Transverse colon (tissue), 4 donors: ENCODE results near the gene GPR17. TPM values are rescaled to one million over a fixed set of nuclear protein-coding genes. Genes with fewer than 3 reads are reported as not detected.
A peak's percentile ranks its signal among the peaks of the same experiment; 100 is the strongest.

ENCODE experiments used
- DNase-seq: peaks from one replicate; pipeline ENCODE4 v3.0.0-alpha.2; 2019
- H3K27ac ChIP-seq, 4 donors: fragments of 200-600 bp; sonication (generic); 2 replicates each; pipeline ENCODE4 v1.5.1; 2016 to 2018; ENCODE audit warnings: inconsistent platforms in 4 of 4
- H3K27me3 ChIP-seq: fragments of 200-600 bp; sonication (generic); 2 replicates; pipeline ENCODE4 v1.5.1; 2017; ENCODE audit warnings: inconsistent platforms
- H3K36me3 ChIP-seq, 4 donors: fragments of 200-600 bp; sonication (generic); 2 replicates each; pipeline ENCODE4 v1.5.1; 2017 to 2019; ENCODE audit warnings: inconsistent platforms in 4 of 4
- H3K4me1 ChIP-seq, 4 donors: fragments of 200-600 bp; sonication (generic); 2 replicates each; pipeline ENCODE4 v1.5.1; 2017 to 2020; ENCODE audit warnings: inconsistent platforms in 4 of 4
- H3K4me3 ChIP-seq, 4 donors: fragments of 200-600 bp; sonication (generic); 1 replicate in 1 of 4; 2 replicates in 3 of 4; pipeline versions ENCODE4 v1.5.1 to v1.6.1; 2017 to 2019; ENCODE audit warnings: inconsistent platforms in 4 of 4
- H3K9me3 ChIP-seq, 2 donors: fragments of 200-600 bp; sonication (generic); 2 replicates each; pipeline ENCODE4 v1.5.1; 2017 to 2019; ENCODE audit warnings: inconsistent platforms in 2 of 2
- CTCF ChIP-seq, 5 experiments: fragments of 200-600 bp in 3 of 5; fragments of 450-650 bp in 2 of 5; sonication (generic) in 3 of 5; IDR thresholded peaks; 1 replicate in 2 of 5; 2 replicates in 3 of 5; pipeline ENCODE4 v1.5.1; 2016 to 2017; ENCODE audit warnings: antibody characterized with exemption in 5 of 5, inconsistent platforms in 3 of 5, mild to moderate bottlenecking in 2 of 5, moderate library complexity in 1 of 5
- EP300 ChIP-seq: sonication (generic); formaldehyde crosslinking; IDR thresholded peaks from one replicate; pipeline ENCODE4 v1.6.1; 2017; ENCODE audit warnings: antibody characterized with exemption, low read depth
- POLR2A ChIP-seq: fragments of 450-650 bp; IDR thresholded peaks from one replicate; pipeline ENCODE4 v1.6.1; 2016; ENCODE audit warnings: antibody characterized with exemption, mild to moderate bottlenecking, moderate library complexity
- POLR2AphosphoS5 ChIP-seq, 3 donors: sonication (generic); formaldehyde crosslinking; IDR thresholded peaks; one replicate each; pipeline ENCODE4 v1.6.1; 2016; ENCODE audit warnings: antibody characterized with exemption in 3 of 3
- WGBS, 2 donors: methylation state at CpG; one replicate each; pipeline ENCODE4 v1.1.5; 2018; ENCODE audit warnings: low coverage in 1 of 2; 5-methylcytosine and 5-hydroxymethylcytosine counted together
- in situ Hi-C, 4 donors: fragments of 200-750 bp; cut with MboI; loops; one replicate each; pipeline versions ENCODE4 v1.15.0 to v1.15.1; 2017; ENCODE audit warnings: low sequenced_read_pairs in 3 of 4, low pct_ligation_motif_present in 1 of 4, low pct_unique_long_range_greater_than_20kb in 1 of 4
- intact Hi-C: fragments of 100-400 bp; cut with DNase I; formaldehyde crosslinking; loops from one replicate; pipeline ENCODE4 v1.15.1; 2023; ENCODE audit warnings: low total_unique reads
- total RNA-seq, 4 donors: library from RNA; depleted of rRNA; stranded (reverse); fragments of >200 nt; gene quantifications; one replicate each; pipeline ENCODE4 v1.1.0, GENCODE V29; 2016

GPR17 gene
- total RNA-seq, 4 donors from 2014 or later = 0.14 TPM; not detected in 3

GRCh38 chr2:127654838-127655175 is 8.9 kb downstream of the GPR17 start:
- TF ChIP-seq POLR2AphosphoS5 (IDR thresholded peaks at IDR 0.05) (no peak), EP300 (no peak), CTCF (IDR thresholded peaks at IDR 0.05) (no peak), POLR2A (no peak)
- 76% methylated on average over 4 of the region's 8 CpGs; no CpG with 5 or more reads in 1 of the 2 donors for WGBS, 2 donors
- no peak for DNase-seq
- H3K36me3 ChIP-seq = no peaks in the 10 kb centered on the region
- intact Hi-C loops = loop anchor here (2.0 kb wide), 1 partner anchor 20 kb away; the partner anchor contains the start of gene LIMS2
- H3K27ac ChIP-seq = peak overlapping the region; percentile 81 to 91 (median 86)
- no peaks in the 10 kb centered on the region for H3K27me3 ChIP-seq
- in situ Hi-C loops = no loop called here
- H3K4me1 ChIP-seq = peaks cover 36 to 71% (median 47%) of the 10 kb centered on the region in 4 donors
- no peaks in the 10 kb centered on the region for H3K9me3 ChIP-seq
- no peak overlapping the region for H3K4me3 ChIP-seq

GRCh38 chr2:127655209-127656073 is 9.5 kb downstream of the GPR17 start:
- H3K27ac ChIP-seq = peak overlapping the region; percentile 81 to 91 (median 86)
- no peak overlapping the region for H3K4me3 ChIP-seq
- WGBS, 2 donors = 67 to 79% methylated on average over 4 to 16 of the region's 16 CpGs
- H3K27me3 ChIP-seq = no peaks in the 10 kb centered on the region
- intact Hi-C loops (loop anchor here (2.0 kb wide), 1 partner anchor 19 kb away; the partner anchor contains the start of gene LIMS2), in situ Hi-C loops (no loop called here)
- peaks cover 30 to 68% (median 46%) of the 10 kb centered on the region in 4 donors for H3K4me1 ChIP-seq
- no peak for DNase-seq
- no peaks in the 10 kb centered on the region for H3K36me3 ChIP-seq
- TF ChIP-seq CTCF (IDR thresholded peaks at IDR 0.05) = no peak
- no peak for TF ChIP-seq EP300
- TF ChIP-seq POLR2AphosphoS5 (IDR thresholded peaks at IDR 0.05) = no peak
- TF ChIP-seq POLR2A = no peak
- H3K9me3 ChIP-seq = no peaks in the 10 kb centered on the region

- Histone ChIP-seq H3K27me3 (no peaks in the 10 kb centered on the region), H3K9me3 (no peaks in the 10 kb centered on the region), H3K4me1 (peaks cover 32 to 65% (median 44%) of the 10 kb centered on the region in 4 donors), H3K36me3 (no peaks in the 10 kb centered on the region), H3K4me3 (no peak overlapping the region), H3K27ac (peak overlapping the region; percentile 81 to 91 (median 86))
- DNase-seq = no peak
- in situ Hi-C loops (no loop called here), intact Hi-C loops (no loop called here)
- WGBS, 2 donors = 72% methylated on average over 15 of the region's 15 CpGs; no CpG with 5 or more reads in 1 of the 2 donors
- TF ChIP-seq POLR2AphosphoS5 (IDR thresholded peaks at IDR 0.05) (no peak), CTCF (IDR thresholded peaks at IDR 0.05) (no peak), POLR2A (no peak), EP300 (no peak)
Measured at GRCh38 chr2:127656569-127657231, 10.7 kb downstream of the GPR17 start.

GRCh38 chr2:127657232-127657595 is 11.3 kb downstream of the GPR17 start:
- WGBS, 2 donors = 76% methylated on average over 15 of the region's 17 CpGs; no CpG with 5 or more reads in 1 of the 2 donors
- no peaks in the 10 kb centered on the region for H3K36me3 ChIP-seq
- no peaks in the 10 kb centered on the region for H3K9me3 ChIP-seq
- peak overlapping the region; percentile 81 to 91 (median 86) for H3K27ac ChIP-seq
- H3K4me3 ChIP-seq = no peak overlapping the region
- in situ Hi-C loops = no loop called here
- TF ChIP-seq EP300 (no peak), CTCF (IDR thresholded peaks at IDR 0.05) (no peak), POLR2AphosphoS5 (IDR thresholded peaks at IDR 0.05) (no peak), POLR2A (no peak)
- H3K27me3 ChIP-seq = no peaks in the 10 kb centered on the region
- DNase-seq = no peak
- peaks cover 37 to 66% (median 48%) of the 10 kb centered on the region in 4 donors for H3K4me1 ChIP-seq
- intact Hi-C loops = no loop called here
